H9 (cell line): ENCODE data around the gene TRERF1. TPM values are rescaled to one million over a fixed set of nuclear protein-coding genes. Genes with fewer than 3 reads are reported as not detected.

ENCODE experiments used
- DNase-seq: peaks from one replicate; pipeline ENCODE4 v3.0.0-alpha.2; 2017
- H2AFZ ChIP-seq: one replicate; pipeline ENCODE4 v1.6.1; 2013; ENCODE audit warnings: mild to moderate bottlenecking, low read length, control low read depth, moderate library complexity
- H2AK5ac ChIP-seq: 2 replicates; pipeline ENCODE4 v1.6.1; 2013; ENCODE audit warnings: low read length, control low read depth, mixed read lengths; ENCODE audit not compliant: insufficient read length
- H2BK120ac ChIP-seq: one replicate; pipeline ENCODE4 v1.6.1; 2013; ENCODE audit warnings: low read depth, mild to moderate bottlenecking, low read length, control low read depth, inconsistent platforms; ENCODE audit not compliant: poor library complexity, severe bottlenecking
- H2BK12ac ChIP-seq: 2 replicates; pipeline ENCODE4 v1.6.1; 2013; ENCODE audit warnings: low read length, control low read depth, mixed read lengths, low read depth; ENCODE audit not compliant: insufficient read length
- H2BK15ac ChIP-seq: 2 replicates; pipeline ENCODE4 v1.6.1; 2013; ENCODE audit warnings: low read depth, low read length, control low read depth
- H2BK20ac ChIP-seq: one replicate; pipeline ENCODE4 v1.6.1; 2013; ENCODE audit warnings: low read depth, mild to moderate bottlenecking, low read length, control low read depth, inconsistent platforms; ENCODE audit not compliant: poor library complexity, severe bottlenecking
- H2BK5ac ChIP-seq: 2 replicates; pipeline ENCODE4 v1.6.1; 2013; ENCODE audit warnings: low read length, control low read depth, mixed read lengths; ENCODE audit not compliant: insufficient read length
- H3K14ac ChIP-seq: 2 replicates; pipeline ENCODE4 v1.6.1; 2013; ENCODE audit warnings: low read length, control low read depth; ENCODE audit not compliant: insufficient read depth
- H3K18ac ChIP-seq: 2 replicates; pipeline ENCODE4 v1.6.1; 2013; ENCODE audit warnings: low read depth, mild to moderate bottlenecking, mixed read lengths, low read length, control low read depth; ENCODE audit not compliant: insufficient read length
- H3K23ac ChIP-seq: 2 replicates; pipeline ENCODE4 v1.6.1; 2013; ENCODE audit warnings: low read length, control low read depth, mixed read lengths, low read depth; ENCODE audit not compliant: insufficient read length
- H3K23me2 ChIP-seq: 2 replicates; pipeline ENCODE4 v1.6.1; 2013; ENCODE audit warnings: low read depth, mild to moderate bottlenecking, mixed read lengths, low read length, control low read depth; ENCODE audit not compliant: insufficient read length, poor library complexity, severe bottlenecking
- H3K27ac ChIP-seq: 2 replicates; pipeline ENCODE4 v1.5.1; 2013; ENCODE audit warnings: low read length, control low read depth, mixed read lengths, low read depth; ENCODE audit not compliant: insufficient read length
- H3K27me3 ChIP-seq: 2 replicates; pipeline ENCODE4 v1.6.1; 2013; ENCODE audit warnings: low read length, control low read depth, inconsistent platforms; ENCODE audit not compliant: insufficient read depth
- H3K4ac ChIP-seq: 2 replicates; pipeline ENCODE4 v1.6.1; 2013; ENCODE audit warnings: low read depth, mild to moderate bottlenecking, control low read depth, inconsistent platforms, low read length, moderate library complexity
- H3K4me1 ChIP-seq: 2 replicates; pipeline ENCODE4 v1.6.1; 2013; ENCODE audit warnings: low read length, control low read depth, inconsistent platforms; ENCODE audit not compliant: insufficient read depth
- H3K4me2 ChIP-seq: 2 replicates; pipeline ENCODE4 v1.6.1; 2013; ENCODE audit warnings: low read length, control low read depth, mixed read lengths; ENCODE audit not compliant: insufficient read length, insufficient read depth
- H3K56ac ChIP-seq: 2 replicates; pipeline ENCODE4 v1.6.1; 2013; ENCODE audit warnings: low read depth, mild to moderate bottlenecking, mixed read lengths, low read length, control low read depth; ENCODE audit not compliant: insufficient read length
- H3K79me1 ChIP-seq: 2 replicates; pipeline ENCODE4 v1.6.1; 2013; ENCODE audit warnings: low read depth, mild to moderate bottlenecking, moderate library complexity, low read length, control low read depth, inconsistent platforms; ENCODE audit not compliant: insufficient read depth, poor library complexity, severe bottlenecking
- H3K79me2 ChIP-seq: 2 replicates; pipeline ENCODE4 v1.6.1; 2013; ENCODE audit warnings: low read length, control low read depth, inconsistent platforms; ENCODE audit not compliant: insufficient read depth
- H3K9ac ChIP-seq: 2 replicates; pipeline ENCODE4 v1.6.1; 2013; ENCODE audit warnings: low read length, control low read depth, mixed read lengths; ENCODE audit not compliant: insufficient read length; ENCODE audit errors: extremely low read depth
- H3K9me3 ChIP-seq: one replicate; pipeline ENCODE4 v1.6.1; 2013; ENCODE audit warnings: low read depth, low read length, inconsistent platforms; ENCODE audit not compliant: control insufficient read depth
- H3T11ph ChIP-seq: one replicate; pipeline ENCODE4 v1.6.1; 2013; ENCODE audit warnings: mild to moderate bottlenecking, low read length, control low read depth, inconsistent platforms
- H4K20me1 ChIP-seq: one replicate; pipeline ENCODE4 v1.6.1; 2013; ENCODE audit not compliant: control insufficient read depth, insufficient read length, insufficient read depth
- H4K5ac ChIP-seq: 2 replicates; pipeline ENCODE4 v1.6.1; 2013; ENCODE audit warnings: low read depth, mild to moderate bottlenecking, mixed read lengths, low read length, control low read depth; ENCODE audit not compliant: insufficient read length
- H4K8ac ChIP-seq: replicated peaks from 2 replicates; pipeline ENCODE4 v1.6.1; 2013; ENCODE audit warnings: low read length, control low read depth, mixed read lengths, low read depth; ENCODE audit not compliant: insufficient read length
- H4K91ac ChIP-seq: 2 replicates; pipeline ENCODE4 v1.6.1; 2013; ENCODE audit warnings: low read depth, mild to moderate bottlenecking, moderate library complexity, mixed read lengths, low read length, control low read depth; ENCODE audit not compliant: insufficient read length
- H3K27ac Mint-ChIP-seq, 3 experiments: 2 replicates in 2 of 3; 3 replicates in 1 of 3; pipeline ENCODE4 v1.8.0; 2020 to 2021; ENCODE audit warnings: mixed read lengths in 3 of 3, mild to moderate bottlenecking in 1 of 3, moderate library complexity in 1 of 3
- H3K27me3 Mint-ChIP-seq: 2 replicates; pipeline ENCODE4 v1.8.0; 2021; ENCODE audit warnings: low read depth, mild to moderate bottlenecking, moderate library complexity, mixed read lengths
- H3K36me3 Mint-ChIP-seq, 3 experiments: 2 replicates in 2 of 3; 3 replicates in 1 of 3; pipeline ENCODE4 v1.8.0; 2020 to 2021; ENCODE audit warnings: low read depth in 3 of 3, mixed read lengths in 3 of 3; ENCODE audit not compliant: insufficient read depth in 1 of 3
- H3K4me1 Mint-ChIP-seq, 2 experiments: 2 replicates each; pipeline ENCODE4 v1.8.0; 2020; ENCODE audit warnings: mixed read lengths in 2 of 2
- H3K4me3 Mint-ChIP-seq, 2 experiments: 2 replicates in 1 of 2; 3 replicates in 1 of 2; pipeline ENCODE4 v1.8.0; 2020 to 2021; ENCODE audit warnings: mild to moderate bottlenecking in 2 of 2, mixed read lengths in 2 of 2, moderate library complexity in 1 of 2
- H3K9me3 Mint-ChIP-seq, 2 experiments: 2 replicates in 1 of 2; 3 replicates in 1 of 2; pipeline ENCODE4 v1.8.0; 2020; ENCODE audit warnings: mild to moderate bottlenecking in 2 of 2, mixed read lengths in 2 of 2, moderate library complexity in 1 of 2
- WGBS: extraction: QIAGEN DNeasy Blood & Tissue Kit; methylation state at CpG from one replicate; pipeline ENCODE4 v1.1.7; 2013; ENCODE audit warnings: missing lambda C conversion rate, low lambda C conversion rate, mixed read lengths; ENCODE audit not compliant: insufficient read length; ENCODE audit errors: extremely low coverage; 5-methylcytosine and 5-hydroxymethylcytosine counted together
- total RNA-seq: library from RNA; stranded (reverse); gene quantifications from 2 replicates; pipeline ENCODE4 v1.2.1, GENCODE V29; 2021
- TF ChIP-seq, protein P1 (sequence below): fragments of 200-600 bp; sonication (generic); conservative IDR thresholded peaks from 3 replicates; pipeline ENCODE4 v1.8.0; 2021; ENCODE audit warnings: antibody characterized with exemption, mild to moderate bottlenecking

Gene TRERF1
- total RNA-seq, 1 experiment from 2014 or later: 19.7 TPM

DNA sequence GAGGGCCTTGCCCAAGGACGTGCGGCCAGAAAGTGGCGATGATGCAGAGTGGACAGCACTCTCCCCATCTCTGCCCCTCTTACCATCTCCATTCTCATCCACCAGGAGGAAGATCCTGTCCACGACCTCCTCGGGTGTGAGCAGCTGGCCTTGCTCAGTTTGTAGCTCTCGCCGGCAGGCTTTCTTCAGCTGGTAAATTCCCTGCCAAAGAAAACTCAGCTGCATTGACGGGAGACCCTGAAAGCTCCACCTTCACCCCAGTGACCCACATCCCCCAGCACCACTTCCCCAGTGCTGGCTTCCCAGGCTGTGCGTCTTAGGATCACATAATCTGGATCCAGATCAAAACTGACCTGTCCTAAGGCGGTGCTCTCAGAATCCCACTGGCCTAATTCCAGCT, 266.1 kb downstream of the TRERF1 start:
- no peaks in the 10 kb centered on the region for H4K20me1 ChIP-seq
- Mint-ChIP-seq H3K9me3 (no peaks in the 10 kb centered on the region), H3K27me3 (peaks cover 2% of the 10 kb centered on the region; the same call in 1 of the 2 replicates), H3K4me3 (no peak overlapping the region), H3K4me1 (peaks cover 31 to 48% of the 10 kb centered on the region in 2 experiments), H3K36me3 (peaks cover 3 to 9% (median 4%) of the 10 kb centered on the region in 3 experiments; a peak in 5 of 7 replicates), H3K27ac (no peak overlapping the region)
- no peak overlapping the region; the same call in 1 of the 2 replicates for H3K14ac ChIP-seq
- H2BK120ac ChIP-seq: no peak overlapping the region
- no peak overlapping the region for H3K18ac ChIP-seq
- no peak overlapping the region for H4K91ac ChIP-seq
- no CpG with 5 or more reads among the region's 10 CpGs for WGBS
- H4K8ac ChIP-seq: no peak overlapping the region
- no peak overlapping the region for H3K9ac ChIP-seq
- H3K27ac ChIP-seq: no peak overlapping the region
- no peak overlapping the region for H3K56ac ChIP-seq
- no peak overlapping the region for H2BK5ac ChIP-seq
- peaks cover 6% of the 10 kb centered on the region; the same call in 1 of the 2 replicates for H3K4me1 ChIP-seq
- H4K5ac ChIP-seq: no peak overlapping the region
- no peaks in the 10 kb centered on the region; the same call in 1 of the 2 replicates for H3K27me3 ChIP-seq
- H3K4me2 ChIP-seq: no peak overlapping the region
- H3K23ac ChIP-seq: no peak overlapping the region
- no peaks in the 10 kb centered on the region for H3K9me3 ChIP-seq
- H2BK20ac ChIP-seq: no peak overlapping the region
- no peaks in the 10 kb centered on the region for H3K79me2 ChIP-seq
- TF ChIP-seq, protein P1, sequence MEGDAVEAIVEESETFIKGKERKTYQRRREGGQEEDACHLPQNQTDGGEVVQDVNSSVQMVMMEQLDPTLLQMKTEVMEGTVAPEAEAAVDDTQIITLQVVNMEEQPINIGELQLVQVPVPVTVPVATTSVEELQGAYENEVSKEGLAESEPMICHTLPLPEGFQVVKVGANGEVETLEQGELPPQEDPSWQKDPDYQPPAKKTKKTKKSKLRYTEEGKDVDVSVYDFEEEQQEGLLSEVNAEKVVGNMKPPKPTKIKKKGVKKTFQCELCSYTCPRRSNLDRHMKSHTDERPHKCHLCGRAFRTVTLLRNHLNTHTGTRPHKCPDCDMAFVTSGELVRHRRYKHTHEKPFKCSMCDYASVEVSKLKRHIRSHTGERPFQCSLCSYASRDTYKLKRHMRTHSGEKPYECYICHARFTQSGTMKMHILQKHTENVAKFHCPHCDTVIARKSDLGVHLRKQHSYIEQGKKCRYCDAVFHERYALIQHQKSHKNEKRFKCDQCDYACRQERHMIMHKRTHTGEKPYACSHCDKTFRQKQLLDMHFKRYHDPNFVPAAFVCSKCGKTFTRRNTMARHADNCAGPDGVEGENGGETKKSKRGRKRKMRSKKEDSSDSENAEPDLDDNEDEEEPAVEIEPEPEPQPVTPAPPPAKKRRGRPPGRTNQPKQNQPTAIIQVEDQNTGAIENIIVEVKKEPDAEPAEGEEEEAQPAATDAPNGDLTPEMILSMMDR: no peak
- no peaks in the 10 kb centered on the region for H3K23me2 ChIP-seq
- no peaks in the 10 kb centered on the region for H3K79me1 ChIP-seq
- no peak overlapping the region for H2BK12ac ChIP-seq
- no peak overlapping the region for H2AK5ac ChIP-seq
- H3T11ph ChIP-seq: no peak overlapping the region
- no peak overlapping the region for H2AFZ ChIP-seq
- no peak overlapping the region for H3K4ac ChIP-seq
- no peak for DNase-seq
- no peak overlapping the region for H2BK15ac ChIP-seq
